Measurements from ENCODE around the gene ELK1.

GRCh38 chrX:47607091-47607490, 43.3 kb downstream of the ELK1 start:
- TF ChIP-seq EZH2 (IDR thresholded peaks at IDR 0.05; ENCODE audit: low read length) (no peak), CTCF (optimal IDR thresholded peaks at IDR 0.05 in 1 of 3, IDR thresholded peaks at IDR 0.05 in 1 of 3, conservative IDR thresholded peaks at IDR 0.05 in 1 of 3; ENCODE audit: extremely low read depth in 1 of 3, insufficient read depth in 2 of 3, low read length in 3 of 3) (no peak)
